HG03196 (cell line): Measurements from ENCODE around the gene DEGS1.
A peak's percentile ranks its signal among the peaks of the same experiment; 100 is the strongest.
"Not testable (repeated sequence)": the region's sequence is repeated elsewhere in the genome, so short reads cannot be mapped to it uniquely, and the experiment has no call there.

ENCODE experiments used
- ATAC-seq: cut with Tn5 transposase; IDR thresholded peaks from one replicate; pipeline ENCODE4 v1.9.1; 2021; ENCODE audit not compliant: unreplicated experiment

Gene DEGS1

DNA sequence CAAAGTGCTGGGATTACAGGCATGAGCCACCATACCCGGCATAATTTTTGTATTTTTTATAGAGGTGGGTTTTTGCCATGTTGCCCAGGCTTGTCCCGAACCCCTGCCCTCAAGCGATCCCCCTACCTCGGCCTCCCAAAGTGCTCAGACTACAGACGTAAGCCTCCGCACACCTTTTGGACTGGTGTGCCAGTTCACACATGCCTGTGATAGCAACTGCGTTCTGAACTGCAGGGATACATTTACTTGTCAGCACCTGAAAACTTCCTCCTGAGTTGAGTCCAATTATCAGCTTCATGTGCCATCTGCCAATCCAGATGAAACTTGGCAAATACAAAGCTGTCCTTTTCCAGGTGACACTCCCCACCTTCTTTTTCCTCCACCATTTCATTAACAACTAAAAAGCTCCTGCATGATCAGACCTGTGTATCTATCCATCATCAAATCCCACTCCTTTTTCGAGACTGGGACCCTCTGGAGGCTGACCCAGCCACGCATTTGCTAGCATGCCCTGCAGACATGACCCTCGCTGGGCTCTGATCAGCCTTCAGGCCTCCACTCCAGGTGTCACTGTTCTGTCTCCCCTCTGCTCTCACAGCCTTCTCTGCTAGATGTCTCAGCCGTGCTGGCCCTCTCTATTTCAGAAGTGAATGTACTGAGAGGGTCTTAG, 2.1 kb upstream of the DEGS1 start:
- ATAC-seq, result no peak

DNA sequence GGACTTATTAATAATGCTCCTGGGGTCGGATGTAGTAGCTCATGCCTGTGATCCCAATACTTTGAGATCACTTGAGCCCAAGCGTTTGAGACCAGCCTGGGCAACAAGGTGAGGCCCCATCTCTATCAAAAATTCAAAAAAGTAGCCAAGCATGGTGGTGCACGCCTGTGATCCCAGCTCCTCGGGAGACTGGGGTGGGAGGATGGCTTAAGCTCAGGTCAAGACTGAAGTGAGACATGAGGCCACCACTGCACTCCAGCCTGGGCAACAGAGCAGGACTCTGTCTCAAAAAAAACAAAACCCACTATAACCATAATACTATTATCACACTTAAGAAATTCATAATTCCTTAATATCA, 1.6 kb upstream of the DEGS1 start:
- ATAC-seq, result no peak

DNA sequence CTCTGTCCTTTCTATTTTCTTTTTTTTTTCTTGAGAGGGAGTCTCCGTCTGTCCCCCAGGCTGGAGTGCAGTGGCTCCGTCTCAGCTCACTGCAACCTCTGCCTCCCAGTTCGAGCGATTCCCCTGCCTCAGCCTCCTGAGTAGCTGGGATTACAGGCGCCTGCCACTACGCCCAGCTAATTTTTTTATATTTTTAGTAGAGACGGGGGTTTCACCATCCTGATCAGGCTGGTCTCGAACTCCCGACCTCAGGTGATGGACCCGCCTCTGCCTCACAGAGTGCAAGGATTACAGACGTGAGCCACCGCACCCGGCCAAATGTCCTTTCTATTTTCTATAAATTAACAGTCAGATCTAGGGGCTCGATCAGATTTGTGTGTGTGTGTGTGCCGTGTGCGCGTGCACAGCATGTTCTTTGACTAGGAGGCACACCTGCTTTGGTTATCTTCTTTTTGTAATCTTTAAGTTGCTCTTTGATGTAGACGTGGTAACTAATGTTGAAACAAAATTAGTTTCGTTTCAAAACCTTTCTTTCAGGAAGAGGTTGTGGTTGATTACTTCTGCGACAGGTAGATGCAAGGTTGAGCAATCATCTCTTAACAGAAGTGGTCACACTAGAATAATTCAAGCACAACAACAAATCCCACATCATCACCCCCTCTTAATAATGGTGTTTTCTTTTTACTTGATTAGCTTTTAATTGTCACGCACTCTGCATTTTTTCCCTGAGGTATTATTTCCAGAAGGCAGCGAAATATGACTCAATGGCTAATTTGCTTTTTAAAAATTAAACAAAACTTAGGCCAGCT, 779 bp upstream of the DEGS1 start:
- peak; percentile 48 for ATAC-seq

DNA sequence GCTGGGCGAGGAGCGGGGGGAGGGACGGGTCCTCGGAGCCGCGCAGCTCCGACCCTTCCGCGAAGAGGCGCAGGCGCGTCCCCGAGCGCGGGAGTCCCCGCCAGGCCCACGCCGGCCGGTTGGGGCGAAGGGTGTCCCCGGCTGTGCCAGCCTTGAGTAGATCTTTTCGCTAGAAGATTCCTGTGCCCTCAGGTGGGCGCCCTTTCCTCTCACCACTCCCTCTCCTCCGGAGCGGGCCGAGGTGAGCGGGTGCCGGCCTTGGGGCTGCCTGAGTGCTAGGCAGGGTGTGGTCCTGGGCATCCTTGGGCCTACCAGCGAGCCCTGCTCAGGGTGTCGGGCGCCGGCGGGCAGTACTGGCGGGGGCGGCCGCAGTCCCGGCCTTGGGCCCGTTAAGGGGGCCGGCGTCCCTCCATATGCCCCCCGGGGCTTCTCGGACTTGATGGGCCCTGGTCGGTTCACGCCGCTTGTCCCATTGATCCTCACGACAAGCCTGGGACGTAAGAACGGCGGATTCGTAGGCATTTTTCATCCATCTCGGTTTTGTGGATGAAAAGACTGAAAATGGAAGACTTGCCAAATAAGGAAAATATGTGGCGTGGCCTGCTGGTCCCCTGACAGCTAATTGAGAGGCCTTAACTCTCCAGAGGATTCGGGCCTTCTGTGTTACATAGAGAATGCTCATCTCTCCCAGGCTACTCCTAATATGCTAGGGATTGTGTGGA, 712 bp downstream of the DEGS1 start:
- peak; percentile 44 for ATAC-seq

DNA sequence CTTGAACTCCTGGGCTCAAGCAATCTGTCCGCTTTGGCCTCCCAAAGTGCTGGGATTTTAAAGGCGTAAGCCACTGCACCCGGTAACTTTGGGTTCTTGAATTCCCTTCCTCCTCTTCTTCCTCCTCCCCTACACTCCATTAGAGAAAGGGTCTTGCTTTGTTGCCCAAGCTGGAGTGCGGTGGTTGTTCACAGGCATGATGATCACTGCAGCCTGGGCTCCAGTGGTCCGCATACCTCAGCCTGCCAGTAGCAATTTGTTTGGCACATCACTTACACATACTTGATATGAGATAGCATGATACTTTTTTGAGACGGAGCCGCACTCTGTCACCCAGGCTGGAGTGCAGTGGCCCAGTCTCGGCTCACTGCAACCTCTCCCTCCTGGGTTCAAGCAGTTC, 2.2 kb downstream of the DEGS1 start:
- no peak for ATAC-seq

DNA sequence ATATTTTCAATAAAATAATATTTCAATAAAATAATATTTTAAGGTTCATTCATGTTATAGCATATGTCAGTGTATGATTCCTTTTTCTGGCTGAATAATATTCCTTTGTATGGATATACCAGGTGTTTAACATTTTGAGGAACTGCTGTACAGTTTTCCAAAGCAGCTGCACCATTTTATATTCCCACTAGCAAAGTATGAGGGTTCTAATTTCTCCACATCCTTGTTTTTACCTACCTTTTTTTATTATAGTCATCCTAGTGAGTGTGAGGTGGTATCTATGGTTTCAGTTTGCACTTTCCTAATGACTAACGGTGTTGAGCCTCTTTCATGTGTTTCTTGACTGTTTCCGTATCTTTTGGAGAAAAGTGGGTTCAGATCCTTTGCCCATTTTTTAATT, 5.2 kb downstream of the DEGS1 start:
- no peak for ATAC-seq

DNA sequence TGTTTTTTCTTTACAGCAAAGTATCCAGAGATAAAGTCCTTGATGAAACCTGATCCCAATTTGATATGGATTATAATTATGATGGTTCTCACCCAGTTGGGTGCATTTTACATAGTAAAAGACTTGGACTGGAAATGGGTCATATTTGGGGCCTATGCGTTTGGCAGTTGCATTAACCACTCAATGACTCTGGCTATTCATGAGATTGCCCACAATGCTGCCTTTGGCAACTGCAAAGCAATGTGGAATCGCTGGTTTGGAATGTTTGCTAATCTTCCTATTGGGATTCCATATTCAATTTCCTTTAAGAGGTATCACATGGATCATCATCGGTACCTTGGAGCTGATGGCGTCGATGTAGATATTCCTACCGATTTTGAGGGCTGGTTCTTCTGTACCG, 6.5 kb downstream of the DEGS1 start:
- ATAC-seq, result no peak

DNA sequence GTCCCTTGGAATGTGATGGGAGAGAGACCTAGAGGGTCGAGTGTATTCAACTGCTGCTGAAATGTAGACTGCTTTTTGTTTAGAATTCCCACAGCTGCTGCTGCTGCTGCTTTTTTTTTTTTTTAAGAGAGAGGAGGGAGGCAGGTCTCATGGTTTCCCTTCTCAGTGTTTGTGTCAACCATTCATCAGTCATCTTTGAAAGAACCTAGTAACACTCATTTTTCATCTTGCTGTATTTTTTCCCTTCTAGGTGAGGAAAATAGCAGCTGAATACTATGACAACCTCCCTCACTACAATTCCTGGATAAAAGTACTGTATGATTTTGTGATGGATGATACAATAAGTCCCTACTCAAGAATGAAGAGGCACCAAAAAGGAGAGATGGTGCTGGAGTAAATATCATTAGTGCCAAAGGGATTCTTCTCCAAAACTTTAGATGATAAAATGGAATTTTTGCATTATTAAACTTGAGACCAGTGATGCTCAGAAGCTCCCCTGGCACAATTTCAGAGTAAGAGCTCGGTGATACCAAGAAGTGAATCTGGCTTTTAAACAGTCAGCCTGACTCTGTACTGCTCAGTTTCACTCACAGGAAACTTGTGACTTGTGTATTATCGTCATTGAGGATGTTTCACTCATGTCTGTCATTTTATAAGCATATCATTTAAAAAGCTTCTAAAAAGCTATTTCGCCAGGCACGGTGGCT, 9.2 kb downstream of the DEGS1 start:
- no peak for ATAC-seq

DNA sequence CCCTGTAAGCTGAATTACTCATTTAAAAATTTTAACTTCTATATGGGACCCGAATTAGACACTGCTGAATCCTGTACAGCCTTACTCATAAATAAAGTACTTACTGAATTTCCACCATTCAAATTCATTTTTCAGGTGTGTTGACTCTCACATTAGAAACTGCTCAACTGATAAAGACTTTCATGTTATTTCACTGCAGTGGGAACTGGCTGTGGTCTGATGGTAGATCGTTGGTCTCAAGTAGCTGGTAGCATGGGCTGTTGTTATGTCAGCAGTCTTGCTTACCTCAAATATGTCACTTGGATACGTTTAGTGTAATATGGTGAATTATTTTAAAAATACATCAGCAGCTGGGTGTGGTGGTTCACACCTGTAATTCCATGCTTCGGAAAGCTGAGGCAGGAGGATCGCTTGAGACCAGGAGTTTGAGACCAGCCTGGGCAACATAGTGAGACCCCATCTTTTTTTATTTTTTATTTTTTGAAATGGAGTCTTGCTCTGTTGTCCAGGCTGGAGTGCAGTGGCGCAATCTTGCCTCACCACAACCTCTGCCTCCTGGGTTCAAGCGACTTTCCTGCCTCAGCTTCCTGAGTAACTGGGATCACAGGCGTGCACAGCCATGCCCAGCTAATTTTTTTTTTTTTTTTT, 10.4 kb downstream of the DEGS1 start:
- ATAC-seq, result no peak

DNA sequence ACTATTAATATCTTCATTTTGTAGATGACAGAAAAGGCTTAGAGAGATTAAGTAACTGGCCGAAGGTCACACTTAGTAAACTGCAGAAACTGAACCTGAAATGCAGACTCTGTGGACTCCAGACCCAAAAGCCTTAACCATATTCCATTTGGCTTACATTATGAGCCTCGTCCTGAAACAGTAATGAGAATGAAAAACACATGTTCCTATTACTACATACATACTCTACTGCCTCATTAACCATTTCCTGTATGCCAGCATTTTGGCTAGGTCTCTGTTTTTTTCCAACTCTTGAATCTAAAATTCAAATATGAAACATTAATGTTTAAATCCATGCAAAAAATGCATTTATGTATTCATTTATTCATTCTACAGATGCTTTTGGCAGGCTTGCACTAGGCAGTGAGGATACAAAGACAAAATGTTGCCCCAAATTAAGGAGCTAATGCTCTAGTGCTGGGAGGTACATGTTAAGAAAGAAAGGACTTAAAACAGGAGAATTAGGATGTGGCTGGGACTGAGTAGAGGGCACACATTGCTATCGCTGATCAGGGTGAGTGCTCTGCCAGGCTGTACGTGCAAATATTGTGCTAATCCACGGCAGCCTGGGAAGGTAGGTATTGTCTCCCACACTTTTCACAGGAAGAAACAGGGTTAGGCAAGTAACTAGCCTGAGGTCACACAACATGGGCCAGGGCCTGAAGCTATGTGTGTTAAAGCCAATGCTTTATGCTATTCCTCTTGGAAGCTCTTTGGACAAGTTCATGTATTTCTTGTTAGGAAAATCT, 14.0 kb downstream of the DEGS1 start:
- no peak for ATAC-seq

DNA sequence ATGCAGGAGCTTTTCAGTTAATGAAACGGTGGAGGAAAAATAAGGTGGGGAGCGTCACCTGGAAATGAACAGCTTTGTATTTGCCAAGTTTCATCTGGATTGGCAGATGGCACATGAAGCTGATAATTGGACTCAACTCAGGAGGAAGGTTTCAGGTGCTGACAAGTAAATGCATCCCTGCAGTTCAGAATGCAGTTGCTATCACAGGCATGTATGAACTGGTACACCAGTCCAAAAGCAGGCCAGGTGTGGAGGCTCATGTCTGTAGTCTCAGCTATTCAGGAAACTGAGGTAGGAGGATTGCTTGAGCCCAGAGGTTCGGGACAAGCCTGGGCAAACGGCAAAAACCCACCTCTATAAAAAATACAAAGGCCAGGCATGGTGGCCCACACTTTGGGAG, 15.5 kb downstream of the DEGS1 start:
- no peak for ATAC-seq

DNA sequence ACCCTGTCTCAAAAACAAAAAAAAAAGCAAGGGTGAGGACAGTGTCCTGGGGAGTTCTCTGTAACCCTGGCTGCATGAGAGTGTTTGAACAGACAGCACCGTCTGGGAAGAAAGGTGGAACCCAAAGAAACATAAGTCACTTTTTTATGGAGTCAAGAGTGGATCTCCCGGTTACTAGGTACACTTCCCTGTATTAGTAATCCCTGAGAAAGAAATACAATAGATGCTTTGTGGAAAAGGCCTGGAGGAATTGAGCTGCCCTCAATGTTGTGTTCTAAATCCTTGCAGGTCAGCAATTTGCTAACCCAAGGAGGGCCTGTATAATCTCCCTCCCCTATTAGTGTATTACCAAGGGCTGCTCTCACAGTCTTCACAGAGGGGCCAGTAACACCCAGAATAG, 16.6 kb downstream of the DEGS1 start:
- no peak for ATAC-seq

DNA sequence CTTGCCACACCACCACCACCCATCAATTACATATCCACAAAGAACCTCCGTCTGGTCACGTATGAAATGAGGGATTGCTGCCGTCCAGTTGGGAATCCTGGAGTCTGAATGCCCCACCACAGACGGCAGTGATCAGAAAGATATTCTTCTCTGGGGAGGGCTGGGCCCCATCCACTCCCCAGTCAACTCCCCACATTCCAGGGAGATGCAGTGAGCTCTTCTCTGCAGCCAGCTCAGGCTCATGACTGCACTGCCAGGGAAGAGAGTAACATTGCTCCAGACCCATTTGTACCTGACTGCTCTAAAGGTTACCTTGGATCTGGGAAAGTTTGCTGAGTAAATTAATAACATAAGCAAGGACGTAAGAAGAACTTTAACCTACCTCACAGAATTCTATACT, 18.3 kb downstream of the DEGS1 start:
- no peak for ATAC-seq

DNA sequence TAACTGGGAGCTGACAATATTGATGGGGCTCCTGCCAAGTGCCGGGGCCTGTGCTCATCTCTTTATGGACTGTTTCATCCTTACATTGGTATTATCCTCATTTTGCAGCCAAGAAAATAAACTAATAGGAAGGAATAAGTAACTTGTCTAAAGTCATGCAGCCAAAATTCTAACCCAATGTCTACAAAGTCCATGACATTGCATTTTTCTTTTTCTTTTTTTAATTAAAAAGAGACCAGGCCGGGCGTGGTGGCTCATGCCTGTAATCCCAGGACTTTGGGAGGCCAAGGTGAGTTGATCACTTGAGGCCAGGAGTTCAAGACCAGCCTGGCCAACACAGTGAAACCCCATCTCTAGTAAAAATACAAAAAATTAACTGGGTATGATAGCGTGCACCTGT, 18.8 kb downstream of the DEGS1 start:
- no peak for ATAC-seq

DNA sequence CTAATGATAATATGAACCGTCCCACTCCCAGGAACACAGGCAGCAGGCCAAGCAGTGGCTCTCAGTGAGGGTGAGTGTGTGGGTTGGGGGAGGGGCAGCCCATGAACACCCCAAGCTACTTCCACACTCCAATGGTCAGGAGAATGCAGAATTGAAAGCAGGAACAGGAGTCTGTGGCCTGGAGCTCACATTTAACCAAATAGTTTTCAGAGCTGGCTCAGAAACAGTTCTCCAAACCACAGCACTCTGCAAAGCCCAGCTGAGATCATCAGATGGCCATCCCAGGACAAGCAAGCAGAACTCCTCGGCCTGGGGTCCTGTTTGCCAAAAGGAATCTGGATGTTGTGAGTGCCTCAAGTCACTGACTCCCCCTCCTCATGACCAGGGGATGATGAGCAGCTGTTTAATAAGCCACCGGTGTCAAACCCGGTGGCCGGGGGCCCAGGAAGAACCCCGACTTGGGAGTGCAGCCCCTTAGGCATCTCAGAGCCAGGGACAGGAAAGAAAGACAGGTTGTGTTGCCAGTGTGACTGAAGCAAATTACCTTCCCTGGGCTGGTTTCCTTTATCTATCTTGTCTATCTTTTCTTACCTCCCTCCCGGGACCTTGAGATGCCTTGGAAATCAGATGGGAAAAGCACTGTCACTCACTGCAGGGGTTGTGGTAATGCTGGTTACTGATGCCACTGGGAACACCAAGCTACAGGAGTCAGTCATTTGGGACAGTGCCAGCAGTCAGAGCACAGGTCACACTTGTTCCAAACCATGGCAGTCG, 20.4 kb downstream of the DEGS1 start:
- no peak for ATAC-seq

DNA sequence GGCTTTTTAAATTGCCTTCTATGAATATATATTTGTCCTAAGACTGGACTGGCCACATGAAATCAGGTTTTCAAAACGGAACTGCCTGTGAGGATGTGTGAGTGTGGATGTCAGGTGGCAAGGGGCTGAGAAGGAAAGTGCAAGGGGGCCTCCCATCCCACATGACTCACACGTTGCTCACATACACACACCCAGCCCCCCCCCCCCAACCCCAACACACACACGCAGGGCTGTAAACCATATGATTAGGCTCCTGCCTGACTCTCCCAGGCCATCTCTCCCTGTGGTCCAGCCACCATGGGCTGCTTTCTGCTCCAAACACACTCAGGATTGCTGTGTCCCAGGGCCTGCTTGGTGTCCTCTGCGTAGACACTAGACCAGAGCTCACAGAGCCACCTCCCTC, 22.4 kb downstream of the DEGS1 start:
- ATAC-seq, result no peak

DNA sequence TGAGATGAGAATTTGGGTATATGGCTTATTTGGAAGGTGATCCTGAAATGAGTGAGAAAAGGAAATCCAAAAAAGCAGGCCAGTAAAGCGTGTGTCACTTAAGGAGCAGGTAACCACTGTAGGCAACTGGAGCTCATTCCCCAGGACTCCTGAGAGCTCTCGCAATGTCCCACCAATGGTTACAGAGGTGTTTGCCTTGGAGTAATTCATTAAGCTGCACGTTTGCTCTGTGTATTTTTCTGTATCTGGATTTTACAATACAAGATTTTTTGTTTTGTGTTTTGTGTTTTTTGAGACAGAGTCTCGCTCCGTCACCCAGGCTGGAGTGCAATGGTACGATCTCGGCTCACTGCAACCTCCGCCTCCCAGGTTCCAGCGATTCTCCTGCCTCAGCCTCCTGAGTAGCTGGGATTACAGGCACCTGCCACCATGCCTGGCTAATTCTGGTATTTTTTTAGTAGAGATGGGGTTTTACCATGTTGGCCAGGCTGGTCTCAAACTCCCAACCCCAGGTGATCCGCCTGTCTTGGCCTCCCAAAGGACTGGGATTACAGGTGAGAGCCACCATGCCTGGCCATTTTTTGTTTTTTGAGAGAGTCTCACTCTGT, 23.0 kb downstream of the DEGS1 start:
- ATAC-seq, result not testable (repeated sequence)

DNA sequence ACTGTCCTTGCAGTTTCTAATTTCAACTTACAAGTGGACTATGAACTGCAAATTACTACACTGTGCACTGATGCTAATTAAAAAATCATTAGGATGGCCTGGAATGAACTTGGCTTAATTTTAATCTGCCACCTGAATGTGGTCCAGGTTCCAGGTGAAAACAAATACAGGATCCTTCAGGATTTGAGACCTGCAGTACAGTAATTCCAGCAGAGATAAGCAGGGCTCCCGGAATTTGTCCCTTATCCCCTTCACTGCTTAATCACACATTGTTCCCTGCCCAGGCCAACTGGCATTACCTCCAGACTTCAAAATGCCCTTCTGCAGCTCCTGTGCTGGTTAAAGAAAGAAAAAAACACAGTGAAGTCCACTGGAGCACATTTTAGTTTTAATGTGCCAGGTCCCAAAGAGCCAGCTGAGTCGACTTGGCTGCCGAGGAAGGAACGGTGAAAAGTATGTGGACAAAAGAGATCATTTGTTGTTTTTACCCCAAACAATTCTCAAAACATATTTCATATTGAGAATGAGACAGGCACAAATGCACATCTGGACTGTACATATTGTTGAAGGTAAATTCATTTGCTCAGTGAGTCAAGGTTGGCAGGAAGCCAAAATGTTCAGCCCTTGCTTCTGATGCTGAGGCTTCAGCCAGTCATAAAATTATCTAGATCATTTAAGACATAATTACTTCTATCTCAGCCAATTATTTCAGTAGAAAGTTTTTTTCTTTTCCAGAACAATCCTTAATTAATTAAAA, 28.3 kb downstream of the DEGS1 start:
- ATAC-seq, result no peak
